B cell (primary cell): Measurements from ENCODE around the gene S1PR3.

Experiments
- EZH2 ChIP-seq: IDR thresholded peaks from 2 replicates; pipeline ENCODE4 v1.6.1; 2012; ENCODE audit warnings: borderline replicate concordance, low read depth, mild to moderate bottlenecking, moderate library complexity, low read length; ENCODE audit not compliant: insufficient read depth, poor library complexity, severe bottlenecking
- TF ChIP-seq, protein P1 (sequence below): fragments of 200-600 bp; IDR thresholded peaks from one replicate; pipeline ENCODE4 v1.8.0; 2022; ENCODE audit warnings: antibody characterized with exemption, mild to moderate bottlenecking

GRCh38 chr9:89000371-89000781 lies 9.1 kb downstream of the S1PR3 start:
- TF ChIP-seq, protein P1, sequence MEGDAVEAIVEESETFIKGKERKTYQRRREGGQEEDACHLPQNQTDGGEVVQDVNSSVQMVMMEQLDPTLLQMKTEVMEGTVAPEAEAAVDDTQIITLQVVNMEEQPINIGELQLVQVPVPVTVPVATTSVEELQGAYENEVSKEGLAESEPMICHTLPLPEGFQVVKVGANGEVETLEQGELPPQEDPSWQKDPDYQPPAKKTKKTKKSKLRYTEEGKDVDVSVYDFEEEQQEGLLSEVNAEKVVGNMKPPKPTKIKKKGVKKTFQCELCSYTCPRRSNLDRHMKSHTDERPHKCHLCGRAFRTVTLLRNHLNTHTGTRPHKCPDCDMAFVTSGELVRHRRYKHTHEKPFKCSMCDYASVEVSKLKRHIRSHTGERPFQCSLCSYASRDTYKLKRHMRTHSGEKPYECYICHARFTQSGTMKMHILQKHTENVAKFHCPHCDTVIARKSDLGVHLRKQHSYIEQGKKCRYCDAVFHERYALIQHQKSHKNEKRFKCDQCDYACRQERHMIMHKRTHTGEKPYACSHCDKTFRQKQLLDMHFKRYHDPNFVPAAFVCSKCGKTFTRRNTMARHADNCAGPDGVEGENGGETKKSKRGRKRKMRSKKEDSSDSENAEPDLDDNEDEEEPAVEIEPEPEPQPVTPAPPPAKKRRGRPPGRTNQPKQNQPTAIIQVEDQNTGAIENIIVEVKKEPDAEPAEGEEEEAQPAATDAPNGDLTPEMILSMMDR, result no peak
- no peak for TF ChIP-seq EZH2
